Hepatocyte (in vitro differentiated cells): Measurements from ENCODE around the gene ZNF544. TPM values are rescaled to one million over a fixed set of nuclear protein-coding genes. Genes with fewer than 3 reads are reported as not detected.
"Not testable (repeated sequence)": the region's sequence is repeated elsewhere in the genome, so short reads cannot be mapped to it uniquely, and the experiment has no call there.

Experiments
- DNase-seq: peaks from one replicate; pipeline ENCODE4 v3.0.0-alpha.2; 2016; ENCODE audit warnings: low spot score
- H2AFZ ChIP-seq: fragments of 200-600 bp; sonication (generic); 2 replicates; pipeline ENCODE4 v1.6.0; 2016; ENCODE audit warnings: antibody characterized with exemption, mild to moderate bottlenecking
- H3K27ac ChIP-seq: fragments of 200-600 bp; sonication (generic); 2 replicates; pipeline ENCODE4 v1.5.1; 2016; ENCODE audit warnings: mild to moderate bottlenecking
- H3K27me3 ChIP-seq: fragments of 200-600 bp; sonication (generic); 2 replicates; pipeline ENCODE4 v1.6.1; 2016
- H3K36me3 ChIP-seq: fragments of 200-600 bp; sonication (generic); replicated peaks from 2 replicates; pipeline ENCODE4 v1.5.1; 2016; ENCODE audit warnings: low read depth; ENCODE audit not compliant: insufficient read depth
- H3K4me1 ChIP-seq: fragments of 200-600 bp; sonication (generic); 2 replicates; pipeline ENCODE4 v1.5.1; 2016; ENCODE audit warnings: mild to moderate bottlenecking, moderate library complexity; ENCODE audit not compliant: insufficient read depth
- H3K4me2 ChIP-seq: fragments of 200-600 bp; sonication (generic); 2 replicates; pipeline ENCODE4 v1.6.0; 2016
- H3K4me3 ChIP-seq: fragments of 200-600 bp; sonication (generic); 2 replicates; pipeline ENCODE4 v1.5.1; 2016; ENCODE audit warnings: mild to moderate bottlenecking
- H3K79me2 ChIP-seq: fragments of 200-600 bp; sonication (generic); 2 replicates; pipeline ENCODE4 v1.6.0; 2017; ENCODE audit warnings: mild to moderate bottlenecking
- H3K9me2 ChIP-seq: fragments of 200-600 bp; sonication (generic); replicated peaks from 2 replicates; pipeline ENCODE4 v1.6.0; 2017; ENCODE audit warnings: mild to moderate bottlenecking; ENCODE audit not compliant: insufficient read depth
- H3K9me3 ChIP-seq: fragments of 200-600 bp; sonication (generic); 2 replicates; pipeline ENCODE4 v1.5.1; 2016; ENCODE audit warnings: low read depth, mild to moderate bottlenecking
- H4K20me1 ChIP-seq: fragments of 200-600 bp; sonication (generic); 2 replicates; pipeline ENCODE4 v1.6.0; 2016; ENCODE audit warnings: mild to moderate bottlenecking; ENCODE audit not compliant: insufficient read depth, poor library complexity, severe bottlenecking
- EZH2 ChIP-seq: fragments of 200-600 bp; sonication (generic); IDR thresholded peaks from 2 replicates; pipeline ENCODE4 v1.6.1; 2016; ENCODE audit warnings: antibody characterized with exemption, mild to moderate bottlenecking, borderline replicate concordance
- EZH2phosphoT487 ChIP-seq: fragments of 200-600 bp; sonication (generic); IDR thresholded peaks from one replicate; pipeline ENCODE4 v1.6.1; 2018; ENCODE audit warnings: antibody characterized with exemption, mild to moderate bottlenecking, low read depth, moderate library complexity; ENCODE audit not compliant: unreplicated experiment, severe bottlenecking
- WGBS: methylation state at CpG from one replicate; pipeline ENCODE4 v1.1.6; 2016; ENCODE audit warnings: low lambda C conversion rate; ENCODE audit errors: missing lambda C conversion rate; 5-methylcytosine and 5-hydroxymethylcytosine counted together
- polyA plus RNA-seq: library from polyadenylated mRNA; unstranded; fragments of >200 nt; fragmentation: Nextera tagmentation; extraction: Ambion mirVana; gene quantifications from 2 replicates; pipeline ENCODE4 v1.2.1, GENCODE V29; 2016
- total RNA-seq: library from RNA; depleted of rRNA; stranded (reverse); fragments of >200 nt; gene quantifications from 2 replicates; pipeline ENCODE4 v1.2.3, GENCODE V29; 2014
- TF ChIP-seq, protein P1 (sequence below): fragments of 200-600 bp; sonication (generic); IDR thresholded peaks from 2 replicates; pipeline ENCODE4 v1.5.1; 2016; ENCODE audit warnings: antibody characterized with exemption, mild to moderate bottlenecking; ENCODE audit not compliant: poor library complexity

Gene ZNF544
- total and polyA plus RNA-seq, 2 experiments from 2014 or later = 17.2 to 34.1 TPM

DNA sequence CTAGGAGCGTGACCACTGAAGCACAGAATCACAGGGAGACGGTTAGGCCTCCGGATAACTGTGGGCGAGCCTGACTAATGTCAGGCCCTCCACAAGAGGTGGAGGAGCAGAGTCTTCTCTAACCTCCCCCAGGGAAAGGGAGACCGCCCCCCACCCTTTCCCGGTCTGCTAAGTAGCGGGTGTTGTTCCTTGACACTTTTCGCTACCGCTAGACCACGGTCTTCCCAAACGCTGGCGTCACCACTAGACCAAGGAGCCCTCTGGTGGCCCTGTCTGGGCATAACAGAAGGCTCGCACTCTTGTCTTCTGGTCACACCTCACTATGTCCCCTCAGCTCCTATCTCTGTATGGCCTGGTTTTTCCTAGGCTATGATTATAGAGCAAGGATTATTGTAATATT lies 82.0 kb downstream of the ZNF544 start:
- not testable (repeated sequence) for H3K4me3 ChIP-seq

GRCh38 chr19:58311345-58311865 lies 82.7 kb downstream of the ZNF544 start:
- Histone ChIP-seq H3K9me3 (no peaks in the 10 kb centered on the region), H3K27me3 (no peaks in the 10 kb centered on the region), H3K79me2 (peaks cover 25% of the 10 kb centered on the region), H3K9me2 (no peaks in the 10 kb centered on the region), H3K27ac (no peak overlapping the region), H2AFZ (no peak overlapping the region), H3K4me3 (no peak overlapping the region), H3K4me1 (peaks cover 4% of the 10 kb centered on the region), H4K20me1 (no peaks in the 10 kb centered on the region), H3K4me2 (no peak overlapping the region), H3K36me3 (no peaks in the 10 kb centered on the region)
- no peak for DNase-seq
- 91% methylated on average over 7 of the region's 7 CpGs for WGBS
- TF ChIP-seq, protein P1, sequence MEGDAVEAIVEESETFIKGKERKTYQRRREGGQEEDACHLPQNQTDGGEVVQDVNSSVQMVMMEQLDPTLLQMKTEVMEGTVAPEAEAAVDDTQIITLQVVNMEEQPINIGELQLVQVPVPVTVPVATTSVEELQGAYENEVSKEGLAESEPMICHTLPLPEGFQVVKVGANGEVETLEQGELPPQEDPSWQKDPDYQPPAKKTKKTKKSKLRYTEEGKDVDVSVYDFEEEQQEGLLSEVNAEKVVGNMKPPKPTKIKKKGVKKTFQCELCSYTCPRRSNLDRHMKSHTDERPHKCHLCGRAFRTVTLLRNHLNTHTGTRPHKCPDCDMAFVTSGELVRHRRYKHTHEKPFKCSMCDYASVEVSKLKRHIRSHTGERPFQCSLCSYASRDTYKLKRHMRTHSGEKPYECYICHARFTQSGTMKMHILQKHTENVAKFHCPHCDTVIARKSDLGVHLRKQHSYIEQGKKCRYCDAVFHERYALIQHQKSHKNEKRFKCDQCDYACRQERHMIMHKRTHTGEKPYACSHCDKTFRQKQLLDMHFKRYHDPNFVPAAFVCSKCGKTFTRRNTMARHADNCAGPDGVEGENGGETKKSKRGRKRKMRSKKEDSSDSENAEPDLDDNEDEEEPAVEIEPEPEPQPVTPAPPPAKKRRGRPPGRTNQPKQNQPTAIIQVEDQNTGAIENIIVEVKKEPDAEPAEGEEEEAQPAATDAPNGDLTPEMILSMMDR = no peak
- TF ChIP-seq EZH2phosphoT487 (no peak), EZH2 (no peak)

More for the DNA sequence above, 82.0 kb downstream of the ZNF544 start:
- not testable (repeated sequence) for H3K4me2 ChIP-seq, H3K27me3 ChIP-seq, H3K4me1 ChIP-seq, H3K9me3 ChIP-seq, H4K20me1 ChIP-seq, DNase-seq, H3K27ac ChIP-seq, H2AFZ ChIP-seq, H3K9me2 ChIP-seq, H3K36me3 ChIP-seq
- TF ChIP-seq, protein P1 = peak; percentile 32
- 59% methylated on average over 13 of the region's 13 CpGs for WGBS
- peaks cover 32% of the 10 kb centered on the region for H3K79me2 ChIP-seq

Other genes starting within 250 kb of the ZNF544 start
- gene ZNF606, start 226.1 kb upstream of the ZNF544 start, total RNA-seq = 18.0 and 19.7 TPM in 2 replicates
- 17.6 and 26.0 TPM in 2 replicates for gene ZNF606, start 226.1 kb upstream of the ZNF544 start, polyA plus RNA-seq
- 0.33 and 1.2 TPM in 2 replicates for gene ZSCAN1, start 194.9 kb upstream of the ZNF544 start, total RNA-seq
- gene ZSCAN1, start 194.9 kb upstream of the ZNF544 start, polyA plus RNA-seq = 1.1 and 3.8 TPM in 2 replicates
- 5.8 and 7.4 TPM in 2 replicates for gene ZNF135, start 169.6 kb upstream of the ZNF544 start, total RNA-seq
- 4.3 and 5.0 TPM in 2 replicates for gene ZNF135, start 169.6 kb upstream of the ZNF544 start, polyA plus RNA-seq
- gene ZSCAN18, start 130.7 kb upstream of the ZNF544 start, total RNA-seq = 30.4 and 49.8 TPM in 2 replicates
- 51.8 and 59.1 TPM in 2 replicates for gene ZSCAN18, start 130.7 kb upstream of the ZNF544 start, polyA plus RNA-seq
- 17.0 and 18.4 TPM in 2 replicates for gene ZNF329, start 78.1 kb upstream of the ZNF544 start, total RNA-seq
- 1.8 and 2.8 TPM in 2 replicates for gene ZNF329, start 78.1 kb upstream of the ZNF544 start, polyA plus RNA-seq
- 28.1 and 28.8 TPM in 2 replicates for gene ZNF274, start 45.9 kb upstream of the ZNF544 start, total RNA-seq
- 29.0 and 30.8 TPM in 2 replicates for gene ZNF274, start 45.9 kb upstream of the ZNF544 start, polyA plus RNA-seq
- gene ZNF8, start 50.0 kb downstream of the ZNF544 start, total RNA-seq = 7.1 and 8.7 TPM in 2 replicates
- gene ZNF8, start 50.0 kb downstream of the ZNF544 start, polyA plus RNA-seq = 1.0 and 1.4 TPM in 2 replicates
- 57.9 and 73.2 TPM in 2 replicates for gene ERVK3-1, start 76.5 kb downstream of the ZNF544 start, total RNA-seq
- gene ERVK3-1, start 76.5 kb downstream of the ZNF544 start, polyA plus RNA-seq = 68.9 and 71.7 TPM in 2 replicates
- 1.3 and 2.0 TPM in 2 replicates for gene ZSCAN22, start 98.1 kb downstream of the ZNF544 start, total RNA-seq
- gene ZSCAN22, start 98.1 kb downstream of the ZNF544 start, polyA plus RNA-seq = 2.2 and 3.0 TPM in 2 replicates
- gene A1BG, start 124.6 kb downstream of the ZNF544 start, total RNA-seq = 35.9 and 45.5 TPM in 2 replicates
- 106 and 108 TPM in 2 replicates for gene A1BG, start 124.6 kb downstream of the ZNF544 start, polyA plus RNA-seq
- 1.5 and 1.6 TPM in 2 replicates for gene ZNF497, start 133.8 kb downstream of the ZNF544 start, total RNA-seq
- gene ZNF497, start 133.8 kb downstream of the ZNF544 start, polyA plus RNA-seq = 3.3 and 4.3 TPM in 2 replicates
- gene ZNF837, start 152.1 kb downstream of the ZNF544 start, total RNA-seq = 5.0 and 5.9 TPM in 2 replicates
- gene ZNF837, start 152.1 kb downstream of the ZNF544 start, polyA plus RNA-seq = 5.4 and 9.7 TPM in 2 replicates
- gene RPS5, start 158.4 kb downstream of the ZNF544 start, total RNA-seq = 1,644 and 2,420 TPM in 2 replicates
- gene RPS5, start 158.4 kb downstream of the ZNF544 start, polyA plus RNA-seq = 562 and 565 TPM in 2 replicates
- gene RNF225, start 166.7 kb downstream of the ZNF544 start, total RNA-seq = not detected in 2 replicates
- gene RNF225, start 166.7 kb downstream of the ZNF544 start, polyA plus RNA-seq = 0.47 TPM in 1 of 2 replicates, not detected in the other
- 4.5 and 5.5 TPM in 2 replicates for gene ZNF584, start 179.7 kb downstream of the ZNF544 start, total RNA-seq
- gene ZNF584, start 179.7 kb downstream of the ZNF544 start, polyA plus RNA-seq = 4.5 and 7.9 TPM in 2 replicates
- 1.0 and 1.5 TPM in 2 replicates for gene ZNF132, start 211.2 kb downstream of the ZNF544 start, total RNA-seq
- gene ZNF132, start 211.2 kb downstream of the ZNF544 start, polyA plus RNA-seq = 0.35 and 0.95 TPM in 2 replicates
- gene ZNF324B, start 222.7 kb downstream of the ZNF544 start, total RNA-seq = 5.8 and 7.0 TPM in 2 replicates
- gene ZNF324B, start 222.7 kb downstream of the ZNF544 start, polyA plus RNA-seq = 1.9 and 2.4 TPM in 2 replicates
- gene ZNF324, start 238.2 kb downstream of the ZNF544 start, total RNA-seq = 8.7 and 13.1 TPM in 2 replicates
- 9.1 and 9.3 TPM in 2 replicates for gene ZNF324, start 238.2 kb downstream of the ZNF544 start, polyA plus RNA-seq
- gene ZNF446, start 247.4 kb downstream of the ZNF544 start, total RNA-seq = 11.2 and 20.5 TPM in 2 replicates
- 13.8 and 20.7 TPM in 2 replicates for gene ZNF446, start 247.4 kb downstream of the ZNF544 start, polyA plus RNA-seq